CD4-positive, alpha-beta T cell treated with Interferon alpha-2 for 1 hour (primary cell): ENCODE data around the gene FBXO3.

Source experiments
- DNase-seq, 2 donors: peaks; one replicate each; pipeline ENCODE4 v3.0.0-alpha.2; 2020 to 2022

FBXO3 gene

GRCh38 chr11:33700502-33701271 is 73.6 kb downstream of the FBXO3 start, which contains the start of gene C11orf91:
Gene C11orf91 (minus strand): TSS chr11:33700826. CDS start chr11:33700740, 86 bp downstream.
- DNase-seq: peak; percentile 91 to 95

DNA sequence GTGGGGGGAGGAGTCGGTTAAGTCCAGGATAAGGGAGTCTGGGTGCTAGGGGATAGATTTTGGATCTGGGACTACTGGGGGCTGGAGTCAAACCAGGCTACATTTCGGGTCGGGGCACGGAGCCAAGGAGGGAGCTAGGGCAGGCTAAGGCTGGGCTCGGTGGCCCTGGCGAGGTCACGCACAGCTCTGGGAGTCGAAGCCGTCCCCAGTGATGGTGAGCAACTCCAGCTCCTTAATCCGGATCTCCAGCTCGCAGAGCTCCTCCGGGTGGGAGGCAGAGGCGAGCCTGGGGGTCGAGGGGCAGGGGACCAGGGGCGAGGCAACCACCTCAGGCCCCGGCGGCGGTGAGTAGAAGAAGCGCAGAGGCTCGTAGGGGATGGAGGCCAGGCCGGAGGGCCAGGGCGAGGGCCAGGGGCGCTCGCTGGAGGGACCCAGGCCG is 74.2 kb downstream of the FBXO3 start:
- DNase-seq: no peak

DNA sequence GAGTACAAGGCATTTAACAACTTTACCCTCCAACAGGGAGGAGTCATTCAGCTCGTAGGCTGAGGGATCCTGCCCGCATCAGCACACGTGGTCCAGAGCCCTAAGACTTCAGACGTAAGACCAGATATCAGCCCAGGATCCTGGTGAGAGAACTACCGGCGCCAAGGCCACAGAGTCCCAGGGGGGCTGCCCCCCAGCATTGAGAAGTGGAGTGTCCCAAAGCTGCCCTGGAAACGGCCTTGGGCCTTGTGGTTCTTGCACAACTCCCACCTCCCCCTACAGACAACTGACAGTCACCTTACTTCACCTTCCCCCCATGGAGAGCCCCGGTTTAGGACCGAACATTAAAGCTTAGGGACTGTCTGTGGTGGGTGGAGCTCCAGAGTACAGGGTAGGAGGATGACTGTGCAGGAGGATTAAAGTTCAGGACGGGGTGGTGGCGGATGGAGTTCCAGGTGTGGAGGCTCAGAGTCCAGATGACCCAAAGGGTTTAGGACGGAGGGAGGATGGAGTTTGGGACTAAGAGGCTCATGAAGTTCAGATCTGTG is 74.7 kb downstream of the FBXO3 start:
- no peak for DNase-seq

DNA sequence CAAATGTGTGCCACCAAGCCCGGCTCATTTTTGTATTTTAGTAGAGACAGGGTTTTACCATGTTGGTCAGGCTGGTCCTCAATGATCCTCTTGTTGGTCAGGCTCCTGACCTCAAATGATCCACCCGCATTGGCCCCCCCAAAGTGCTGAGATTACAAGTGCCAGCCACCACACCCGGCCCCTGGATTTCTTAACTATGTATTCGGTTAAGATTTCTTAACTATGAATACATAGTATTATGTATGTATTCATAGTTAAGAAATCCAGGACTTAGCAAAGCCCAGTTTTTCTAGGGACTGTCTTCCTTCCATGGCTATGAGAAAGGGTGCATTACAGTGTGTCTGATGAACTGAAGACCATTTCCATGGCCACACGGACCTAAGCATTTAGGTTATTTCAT is 75.4 kb downstream of the FBXO3 start:
- DNase-seq: no peak

DNA sequence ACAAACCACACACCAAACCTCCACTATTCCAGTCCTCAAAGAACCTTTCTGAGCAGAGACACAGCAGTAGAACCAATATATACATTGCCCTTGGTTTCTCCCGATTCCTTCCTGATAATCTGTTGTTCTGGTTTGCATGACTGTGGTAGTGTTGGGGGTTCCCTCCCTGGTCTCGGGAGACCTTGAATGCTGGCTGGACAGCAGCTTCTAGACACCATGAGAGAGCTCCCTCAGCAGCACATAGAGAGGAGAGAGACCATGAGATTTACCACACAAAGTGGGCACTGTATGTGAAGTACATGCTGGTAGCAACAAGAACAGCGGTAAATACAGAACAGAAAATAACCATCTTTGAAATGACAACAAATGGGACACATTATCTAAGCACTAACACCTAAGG is 76.3 kb downstream of the FBXO3 start:
- DNase-seq: no peak

DNA sequence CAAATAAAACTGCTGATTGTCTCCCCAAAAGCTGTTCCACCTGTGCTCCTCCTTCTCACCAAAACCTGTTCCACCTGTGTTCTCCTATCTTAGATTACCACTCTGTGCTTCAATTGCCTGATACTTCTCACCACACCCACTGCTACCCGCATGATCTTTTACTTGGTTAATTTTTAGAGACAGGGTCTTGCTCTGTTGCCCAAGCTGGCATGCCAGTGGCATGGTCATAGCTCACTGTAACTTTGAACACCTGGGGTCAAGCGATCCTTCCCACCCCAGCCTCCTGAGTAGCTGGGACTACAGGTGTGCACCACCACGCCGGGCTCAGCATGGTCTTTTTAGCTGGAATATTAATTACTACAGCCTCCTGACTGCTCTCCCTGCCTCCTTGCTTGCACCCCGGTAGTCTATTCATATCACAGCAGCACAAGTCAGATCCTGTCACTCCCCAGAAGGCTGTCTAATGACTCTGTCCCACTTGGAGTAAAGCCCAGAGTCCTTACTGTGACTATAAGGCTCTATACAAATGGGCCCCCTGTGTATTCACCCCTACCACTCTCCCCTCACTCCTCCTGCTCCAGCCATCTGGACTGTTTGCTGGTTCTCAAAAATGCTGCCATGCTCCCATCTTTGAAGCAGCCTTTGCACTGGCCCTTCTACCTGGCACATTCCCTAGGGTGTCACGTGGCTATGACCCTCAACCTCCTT is 77.2 kb downstream of the FBXO3 start:
- no peak for DNase-seq

DNA sequence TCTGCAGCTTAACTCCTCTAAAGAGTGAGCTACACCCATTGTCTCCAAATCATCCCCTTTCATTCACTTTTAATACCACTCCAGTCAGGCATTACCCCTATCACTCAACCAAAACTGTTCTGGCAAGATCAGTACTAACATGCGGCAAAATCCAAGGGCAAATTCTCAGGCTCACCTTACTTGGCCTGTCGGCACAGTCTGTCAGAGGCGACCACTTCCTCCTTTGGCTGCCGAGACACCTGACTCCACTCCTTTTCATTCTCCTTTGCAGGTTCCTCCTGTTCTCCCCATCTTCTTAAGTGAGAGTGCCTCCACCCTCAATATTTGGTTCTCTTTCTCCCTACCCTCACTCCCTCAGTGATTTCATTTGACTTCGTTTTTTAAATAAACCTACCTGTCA is 77.9 kb downstream of the FBXO3 start:
- DNase-seq: no peak

- no peak for DNase-seq
Observed at GRCh38 chr11:33695051-33695566, 79.2 kb downstream of the FBXO3 start.

GRCh38 chr11:33694346-33695050 is 79.8 kb downstream of the FBXO3 start:
- no peak for DNase-seq

GRCh38 chr11:33692541-33692940 is 81.8 kb downstream of the FBXO3 start:
- no peak for DNase-seq

GRCh38 chr11:33692013-33692504 is 82.3 kb downstream of the FBXO3 start:
- DNase-seq: no peak

DNA sequence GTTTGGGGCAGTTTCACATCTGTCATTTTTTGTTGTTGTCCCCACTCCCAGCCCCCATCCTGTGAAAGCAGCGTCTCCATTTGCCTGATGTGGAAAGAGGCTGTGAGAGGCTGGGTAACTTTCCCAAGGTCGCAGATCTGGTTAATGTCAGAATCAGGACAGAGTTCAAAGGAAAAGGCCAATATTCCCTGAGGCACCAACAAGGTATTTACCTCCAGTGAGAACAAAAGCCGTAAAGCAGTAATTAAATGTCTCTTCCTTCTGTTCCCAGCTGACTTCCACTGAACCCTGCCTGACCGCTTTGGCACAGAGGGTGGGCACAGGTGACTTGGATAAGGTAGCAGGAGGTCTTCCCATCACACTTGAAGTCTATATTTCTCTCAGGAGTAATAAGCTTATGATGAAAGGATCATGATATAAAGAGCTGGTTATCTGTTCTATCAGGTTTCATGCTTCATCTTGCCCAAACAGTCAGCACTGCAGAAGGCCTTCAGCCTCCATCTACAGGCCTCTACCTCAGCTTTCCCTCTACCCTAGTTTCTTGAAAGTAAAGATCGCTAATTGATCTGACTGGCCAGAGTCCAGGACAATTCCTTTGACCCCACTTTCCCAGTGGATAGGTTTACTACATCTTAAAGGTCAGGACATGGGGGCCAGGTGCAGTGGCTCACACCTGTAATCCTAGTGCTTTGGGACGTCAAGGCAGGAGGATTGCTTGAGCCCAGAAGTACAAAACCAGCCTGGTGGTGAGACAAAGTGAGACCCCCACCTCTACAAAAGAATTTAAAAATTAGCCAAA is 83.1 kb downstream of the FBXO3 start:
- DNase-seq: no peak
